ENCODE data around the gene TXNL4A. TPM values are rescaled to one million over a fixed set of nuclear protein-coding genes. Genes with fewer than 3 reads are reported as not detected.
A peak's percentile ranks its signal among the peaks of the same experiment; 100 is the strongest.

TXNL4A gene
- total and polyA plus RNA-seq, 2 donors (not counting 1 experiment from before 2014, with no cell fraction given) = 38.9 to 67.8 TPM

GRCh38 chr18:80026363-80026762 lies 38.0 kb upstream of the TXNL4A start:
- no peak overlapping the region for H3K4me3 Mint-ChIP-seq
- WGBS (ENCODE audit: insufficient coverage) = 92% methylated on average over 4 of the region's 7 CpGs

GRCh38 chr18:80023173-80023572 lies 34.8 kb upstream of the TXNL4A start:
- POLR2A ChIA-PET = no interaction called here
- no peak for ATAC-seq (ENCODE audit: low read depth)
- CTCF ChIA-PET = no interaction called here

More at GRCh38 chr18:80026363-80026762, 38.0 kb upstream of the TXNL4A start:
- no peak overlapping the region for H3K9ac ChIP-seq (ENCODE audit: low read length)
- intact Hi-C loops (cut with micrococcal nuclease) = no loop called here
- ChIA-PET POLR2A (no interaction called here), CTCF (no interaction called here)
- no peaks in the 10 kb centered on the region for H3K79me2 ChIP-seq (ENCODE audit: control insufficient read depth, insufficient read depth, low read length)
- ATAC-seq (ENCODE audit: low read depth) = no peak
- no peak overlapping the region for H3K4me2 ChIP-seq (replicated peaks; ENCODE audit: low read depth, low read length, poor library complexity, severe bottlenecking)
- Mint-ChIP-seq H3K4me1 (no peaks in the 10 kb centered on the region), H3K27me3 (no peaks in the 10 kb centered on the region), H3K9me3 (ENCODE audit: insufficient read depth) (peaks cover 22% of the 10 kb centered on the region), H3K27ac (no peak overlapping the region)
- H3K4me3 ChIP-seq (ENCODE audit: control extremely low read depth in 1 of 5, extremely low read depth in 1 of 5, insufficient read depth in 1 of 5, low read depth in 2 of 5, low read length in 4 of 5) = no peak overlapping the region
- no peak for TF ChIP-seq EZH2 (IDR thresholded peaks at IDR 0.05; ENCODE audit: borderline replicate concordance, insufficient read depth, low read depth, low read length, poor library complexity, severe bottlenecking)
- TF ChIP-seq CTCF (IDR thresholded peaks at IDR 0.05) = no peak
- no peaks in the 10 kb centered on the region for H3K4me1 ChIP-seq (ENCODE audit: control insufficient read depth in 2 of 2, insufficient read depth in 2 of 2, low read length in 2 of 2)
- no peak overlapping the region for H3K27ac ChIP-seq (ENCODE audit: low read length in 2 of 2)
- H2AFZ ChIP-seq (ENCODE audit: insufficient read depth, low read depth, low read length, poor library complexity, severe bottlenecking) = no peak overlapping the region
- H3K27me3 ChIP-seq (replicated peaks in 1 of 4; ENCODE audit: control extremely low read depth in 1 of 4, control insufficient read depth in 3 of 4, insufficient read depth in 4 of 4, low read length in 3 of 4) = no peaks in the 10 kb centered on the region
- H4K20me1 ChIP-seq (ENCODE audit: control insufficient read depth, insufficient read depth, low read length, poor library complexity, severe bottlenecking) = no peaks in the 10 kb centered on the region
- peaks cover 6 to 61% (median 30%) of the 10 kb centered on the region in 3 donors for H3K9me3 ChIP-seq (ENCODE audit: control extremely low read depth in 1 of 3, control insufficient read depth in 2 of 3, insufficient read depth in 1 of 3, low read length in 2 of 3)
- no peaks in the 10 kb centered on the region for H3K36me3 ChIP-seq (replicated peaks in 1 of 2; ENCODE audit: control extremely low read depth in 1 of 2, control insufficient read depth in 1 of 2, extremely low read depth in 1 of 2, insufficient read depth in 2 of 2, low read length in 1 of 2)
- no peak for DNase-seq

More at GRCh38 chr18:80023173-80023572, 34.8 kb upstream of the TXNL4A start:
- Histone ChIP-seq H4K20me1 (ENCODE audit: control insufficient read depth, insufficient read depth, low read length, poor library complexity, severe bottlenecking) (no peaks in the 10 kb centered on the region), H3K36me3 (replicated peaks in 1 of 2; ENCODE audit: control extremely low read depth in 1 of 2, control insufficient read depth in 1 of 2, extremely low read depth in 1 of 2, insufficient read depth in 2 of 2, low read length in 1 of 2) (no peaks in the 10 kb centered on the region), H3K79me2 (ENCODE audit: control insufficient read depth, insufficient read depth, low read length) (no peaks in the 10 kb centered on the region), H2AFZ (ENCODE audit: insufficient read depth, low read depth, low read length, poor library complexity, severe bottlenecking) (no peak overlapping the region), H3K27ac (ENCODE audit: low read length in 2 of 2) (no peak overlapping the region), H3K4me2 (replicated peaks; ENCODE audit: low read depth, low read length, poor library complexity, severe bottlenecking) (no peak overlapping the region), H3K4me1 (ENCODE audit: control insufficient read depth in 2 of 2, insufficient read depth in 2 of 2, low read length in 2 of 2) (no peaks in the 10 kb centered on the region), H3K9ac (ENCODE audit: low read length) (no peak overlapping the region), H3K27me3 (replicated peaks in 1 of 4; ENCODE audit: control extremely low read depth in 1 of 4, control insufficient read depth in 3 of 4, insufficient read depth in 4 of 4, low read length in 3 of 4) (no peaks in the 10 kb centered on the region), H3K4me3 (ENCODE audit: control extremely low read depth in 1 of 5, extremely low read depth in 1 of 5, insufficient read depth in 1 of 5, low read depth in 2 of 5, low read length in 4 of 5) (no peak overlapping the region), H3K9me3 (ENCODE audit: control extremely low read depth in 1 of 3, control insufficient read depth in 2 of 3, insufficient read depth in 1 of 3, low read length in 2 of 3) (peaks cover 14 to 88% (median 45%) of the 10 kb centered on the region in 3 donors)
- no CpG with 5 or more reads among the region's 4 CpGs for WGBS (ENCODE audit: insufficient coverage)
- Mint-ChIP-seq H3K4me1 (no peaks in the 10 kb centered on the region), H3K9me3 (ENCODE audit: insufficient read depth) (peaks cover 29% of the 10 kb centered on the region), H3K27me3 (no peaks in the 10 kb centered on the region), H3K4me3 (no peak overlapping the region), H3K27ac (no peak overlapping the region)
- intact Hi-C loops (cut with micrococcal nuclease) = no loop called here
- peak; percentile 24 for DNase-seq
- TF ChIP-seq CTCF (IDR thresholded peaks at IDR 0.05) (peak; percentile 61), EZH2 (IDR thresholded peaks at IDR 0.05; ENCODE audit: borderline replicate concordance, insufficient read depth, low read depth, low read length, poor library complexity, severe bottlenecking) (no peak)

Data from B cell (primary cell).